OCI-LY7 (cell line): ENCODE measurements around the gene TMEM164. TPM values are rescaled to one million over a fixed set of nuclear protein-coding genes. Genes with fewer than 3 reads are reported as not detected.

ENCODE experiments used
- BruUV-seq: library from RNA; stranded (reverse); fragments of 400-500 nt; replicated peaks from 2 replicates; lab custom pipeline; 2021; lab: Mats Ljungman, UMichigan
- CTCF ChIA-PET: fragments of 300-600 bp; sonication (Branson Sonifier 250); formaldehyde crosslinking; loops from one replicate; lab custom pipeline; 2022; ENCODE audit warnings: antibody characterized with exemption; ENCODE audit not compliant: unreplicated experiment; lab: Charles Lee
- POLR2A ChIA-PET: fragments of 300-600 bp; sonication (Branson Sonifier 250); formaldehyde crosslinking; loops from one replicate; lab custom pipeline; 2022; ENCODE audit warnings: antibody characterized with exemption; lab: Charles Lee
- DNase-seq: peaks from one replicate; pipeline ENCODE4 v3.0.0-alpha.2; 2015; ENCODE audit warnings: low spot score
- H2AFZ ChIP-seq: fragments of 200-600 bp; sonication (generic), shearing (Covaris generic); 2 replicates; pipeline ENCODE4 v1.6.1; 2014; ENCODE audit warnings: mild to moderate bottlenecking, antibody characterized with exemption, low read length, moderate library complexity
- H3K27ac ChIP-seq: fragments of 200-600 bp; sonication (generic); 2 replicates; pipeline ENCODE4 v1.5.1; 2014; ENCODE audit warnings: mixed run types, low read depth, mild to moderate bottlenecking, moderate library complexity, low read length, inconsistent platforms; ENCODE audit not compliant: poor library complexity, severe bottlenecking
- H3K36me3 ChIP-seq: fragments of 200-600 bp; sonication (generic); 2 replicates; pipeline ENCODE4 v1.6.1; 2014; ENCODE audit warnings: mild to moderate bottlenecking, antibody characterized with exemption, low read length, moderate library complexity, mixed read lengths; ENCODE audit not compliant: insufficient read depth
- H3K4me1 ChIP-seq: fragments of 200-600 bp; sonication (generic); 2 replicates; pipeline ENCODE4 v1.5.1; 2014; ENCODE audit warnings: mild to moderate bottlenecking, low read length; ENCODE audit not compliant: insufficient read depth, poor library complexity, severe bottlenecking
- H3K4me2 ChIP-seq: fragments of 200-600 bp; sonication (generic); 2 replicates; pipeline ENCODE4 v1.6.1; 2014; ENCODE audit warnings: mild to moderate bottlenecking, low read length
- H3K4me3 ChIP-seq: fragments of 200-600 bp; sonication (generic); 2 replicates; pipeline ENCODE4 v1.5.1; 2014; ENCODE audit warnings: mild to moderate bottlenecking, low read depth, low read length; ENCODE audit not compliant: poor library complexity, severe bottlenecking
- H3K79me2 ChIP-seq: fragments of 200-600 bp; sonication (generic); 2 replicates; pipeline ENCODE4 v1.6.1; 2016; ENCODE audit warnings: low read depth, mild to moderate bottlenecking, low read length, moderate library complexity, mixed read lengths; ENCODE audit not compliant: insufficient read depth
- H3K9me2 ChIP-seq: fragments of 200-600 bp; sonication (generic); 2 replicates; pipeline ENCODE4 v1.6.1; 2016; ENCODE audit warnings: mild to moderate bottlenecking, low read length, mixed read lengths; ENCODE audit not compliant: insufficient read depth
- H3K9me3 ChIP-seq: fragments of 200-600 bp; sonication (generic); 2 replicates; pipeline ENCODE4 v1.6.1; 2014; ENCODE audit warnings: mild to moderate bottlenecking, mixed run types, low read length, mixed read lengths
- H4K20me1 ChIP-seq: fragments of 200-600 bp; sonication (generic); 2 replicates; pipeline ENCODE4 v1.6.1; 2014; ENCODE audit warnings: mild to moderate bottlenecking, antibody characterized with exemption, low read length, moderate library complexity, mixed read lengths; ENCODE audit not compliant: insufficient read depth
- EZH2phosphoT487 ChIP-seq: fragments of 200-600 bp; sonication (generic); IDR thresholded peaks from 2 replicates; pipeline ENCODE4 v1.6.1; 2018; ENCODE audit warnings: low read depth, borderline replicate concordance, mild to moderate bottlenecking, mixed run types, antibody characterized with exemption, low read length, moderate library complexity, mixed read lengths
- intact Hi-C: fragments of 100-400 bp; cut with micrococcal nuclease; formaldehyde crosslinking; loops from one replicate; pipeline ENCODE4 v1.10.0; 2022; ENCODE audit not compliant: unreplicated experiment
- total RNA-seq, 2 experiments: library from RNA; depleted of rRNA in 1 of 2; stranded (reverse); fragments of >200 nt in 1 of 2; shearing (Covaris generic) in 1 of 2; gene quantifications; 2 replicates each; pipeline ENCODE4 v1.2.3, GENCODE V29; 2014 to 2022
- TF ChIP-seq, protein P1 (sequence below): fragments of 200-600 bp; sonication (generic); conservative IDR thresholded peaks from 2 replicates; pipeline ENCODE4 v1.5.1; 2014; ENCODE audit warnings: mild to moderate bottlenecking, antibody characterized with exemption, low read length, moderate library complexity, mixed read lengths

The TMEM164 gene
- total RNA-seq, 2 experiments from 2014 or later: 7.2 to 11.1 TPM

DNA sequence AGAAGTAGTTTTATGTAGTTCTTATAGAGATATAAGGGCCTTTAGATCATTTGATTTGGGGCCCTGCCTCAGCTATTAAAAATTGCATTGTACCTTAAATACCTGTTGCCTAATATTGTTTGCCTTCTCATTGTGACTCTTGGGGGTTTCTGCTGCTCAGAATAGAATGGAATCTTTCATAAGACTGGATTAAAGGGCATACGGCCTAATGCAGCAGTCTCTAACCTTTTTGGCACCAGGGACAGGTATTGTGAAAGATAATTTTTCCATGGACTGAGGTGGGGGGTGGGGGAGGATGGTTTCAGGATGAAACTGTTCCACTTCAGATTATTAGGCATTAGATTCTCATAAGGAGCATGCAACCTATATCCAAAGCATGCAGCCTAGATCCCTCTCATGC lies 46.2 kb downstream of the TMEM164 start:
- no peak overlapping the region for H3K27ac ChIP-seq
- no peaks in the 10 kb centered on the region for H3K9me2 ChIP-seq
- intact Hi-C loops: no loop called here
- H2AFZ ChIP-seq: no peak overlapping the region
- ChIA-PET CTCF (no interaction called here), POLR2A (no interaction called here)
- H4K20me1 ChIP-seq: no peaks in the 10 kb centered on the region
- H3K4me2 ChIP-seq: no peak overlapping the region
- H3K36me3 ChIP-seq: no peaks in the 10 kb centered on the region
- H3K4me1 ChIP-seq: no peaks in the 10 kb centered on the region
- H3K9me3 ChIP-seq: no peaks in the 10 kb centered on the region
- H3K4me3 ChIP-seq: no peak overlapping the region
- BruUV-seq: no TSS peak
- H3K79me2 ChIP-seq: no peaks in the 10 kb centered on the region
- DNase-seq: no peak
- TF ChIP-seq, protein P1, sequence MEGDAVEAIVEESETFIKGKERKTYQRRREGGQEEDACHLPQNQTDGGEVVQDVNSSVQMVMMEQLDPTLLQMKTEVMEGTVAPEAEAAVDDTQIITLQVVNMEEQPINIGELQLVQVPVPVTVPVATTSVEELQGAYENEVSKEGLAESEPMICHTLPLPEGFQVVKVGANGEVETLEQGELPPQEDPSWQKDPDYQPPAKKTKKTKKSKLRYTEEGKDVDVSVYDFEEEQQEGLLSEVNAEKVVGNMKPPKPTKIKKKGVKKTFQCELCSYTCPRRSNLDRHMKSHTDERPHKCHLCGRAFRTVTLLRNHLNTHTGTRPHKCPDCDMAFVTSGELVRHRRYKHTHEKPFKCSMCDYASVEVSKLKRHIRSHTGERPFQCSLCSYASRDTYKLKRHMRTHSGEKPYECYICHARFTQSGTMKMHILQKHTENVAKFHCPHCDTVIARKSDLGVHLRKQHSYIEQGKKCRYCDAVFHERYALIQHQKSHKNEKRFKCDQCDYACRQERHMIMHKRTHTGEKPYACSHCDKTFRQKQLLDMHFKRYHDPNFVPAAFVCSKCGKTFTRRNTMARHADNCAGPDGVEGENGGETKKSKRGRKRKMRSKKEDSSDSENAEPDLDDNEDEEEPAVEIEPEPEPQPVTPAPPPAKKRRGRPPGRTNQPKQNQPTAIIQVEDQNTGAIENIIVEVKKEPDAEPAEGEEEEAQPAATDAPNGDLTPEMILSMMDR: no peak
- TF ChIP-seq EZH2phosphoT487: no peak

DNA sequence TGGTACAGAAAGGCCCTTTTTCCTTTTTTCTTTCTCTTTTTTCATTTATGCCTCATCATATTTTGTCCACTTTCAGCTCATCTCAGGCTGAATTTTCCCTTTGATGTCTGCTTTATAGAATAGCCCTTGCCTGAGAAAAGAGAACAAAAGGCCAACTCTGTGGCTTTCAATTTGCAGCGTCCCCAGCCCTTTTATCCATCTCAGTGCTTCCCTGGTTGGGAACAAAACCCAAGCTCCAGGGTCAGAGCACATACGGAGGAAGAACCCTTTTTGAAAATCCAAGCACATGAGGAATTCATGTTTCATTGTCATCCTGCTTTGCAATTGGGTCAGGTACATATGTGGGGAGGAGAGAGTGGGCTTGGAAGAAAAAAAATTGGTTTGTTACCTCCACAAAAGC lies 47.5 kb downstream of the TMEM164 start:
- POLR2A ChIA-PET: no interaction called here
- no peak for TF ChIP-seq EZH2phosphoT487
- TF ChIP-seq, protein P1: no peak

DNA sequence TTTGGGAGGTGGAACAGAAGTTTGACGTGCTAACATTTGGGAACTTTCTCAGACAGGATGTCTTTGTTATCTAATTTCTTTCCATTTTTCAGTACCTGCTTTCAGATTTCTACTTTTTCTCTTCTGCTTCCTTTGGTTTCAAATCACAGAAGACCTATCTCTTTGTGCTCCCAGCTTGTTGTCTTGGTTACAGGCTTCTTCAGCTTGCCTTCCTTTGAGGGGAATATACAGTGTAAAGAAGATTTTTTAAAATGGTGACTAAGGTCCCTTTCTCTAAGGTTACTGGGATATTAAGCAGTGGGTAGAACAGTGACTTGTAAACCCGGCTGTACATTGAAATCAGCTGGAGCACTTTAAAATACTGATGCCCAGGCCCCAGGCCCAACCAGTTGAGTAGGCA lies 48.0 kb downstream of the TMEM164 start:
- H3K4me2 ChIP-seq: no peak overlapping the region
- H3K27ac ChIP-seq: no peak overlapping the region
- intact Hi-C loops: no loop called here
- H3K9me2 ChIP-seq: no peaks in the 10 kb centered on the region
- ChIA-PET CTCF (no interaction called here), POLR2A (interaction anchor here (0.6 to 0.7 kb wide), 2 partner anchors 8 to 30 kb away, joined by 3 read pairs; no protein-coding TSS in a partner anchor)
- no peak for DNase-seq
- no peak overlapping the region for H3K4me3 ChIP-seq
- H3K4me1 ChIP-seq: no peaks in the 10 kb centered on the region
- no TSS peak for BruUV-seq
- H3K9me3 ChIP-seq: no peaks in the 10 kb centered on the region
- no peak for TF ChIP-seq EZH2phosphoT487
- TF ChIP-seq, protein P1: no peak
- H4K20me1 ChIP-seq: no peaks in the 10 kb centered on the region
- no peak overlapping the region for H2AFZ ChIP-seq
- H3K36me3 ChIP-seq: no peaks in the 10 kb centered on the region
- no peaks in the 10 kb centered on the region for H3K79me2 ChIP-seq

More for the DNA sequence above, 47.5 kb downstream of the TMEM164 start:
- BruUV-seq: no TSS peak
- no peaks in the 10 kb centered on the region for H4K20me1 ChIP-seq
- no peak overlapping the region for H2AFZ ChIP-seq
- DNase-seq: no peak
- no peak overlapping the region for H3K4me3 ChIP-seq
- H3K36me3 ChIP-seq: no peaks in the 10 kb centered on the region
- no peaks in the 10 kb centered on the region for H3K9me2 ChIP-seq
- H3K79me2 ChIP-seq: no peaks in the 10 kb centered on the region
- no peak overlapping the region for H3K4me2 ChIP-seq
- CTCF ChIA-PET: no interaction called here
- no peaks in the 10 kb centered on the region for H3K4me1 ChIP-seq
- intact Hi-C loops: no loop called here
- H3K9me3 ChIP-seq: no peaks in the 10 kb centered on the region
- no peak overlapping the region for H3K27ac ChIP-seq
